Activated naive CD4-positive, alpha-beta T cell treated with anti-CD3 and anti-CD28 coated beads, Interleukin-2, amount 50 U/mL, for 24 hours (primary cell): ENCODE data around the gene NFS1.
"Not testable (repeated sequence)": the region's sequence is repeated elsewhere in the genome, so short reads cannot be mapped to it uniquely, and the experiment has no call there.

Experiments
- H3K27ac Mint-ChIP-seq: one replicate; pipeline ENCODE4 v1.8.0; 2021; ENCODE audit warnings: mild to moderate bottlenecking, mixed read lengths
- H3K27me3 Mint-ChIP-seq: one replicate; pipeline ENCODE4 v1.8.0; 2021; ENCODE audit warnings: mixed read lengths
- H3K36me3 Mint-ChIP-seq: one replicate; pipeline ENCODE4 v1.8.0; 2021; ENCODE audit warnings: mixed read lengths
- H3K4me1 Mint-ChIP-seq: one replicate; pipeline ENCODE4 v1.8.0; 2021; ENCODE audit warnings: mixed read lengths
- H3K4me3 Mint-ChIP-seq: one replicate; pipeline ENCODE4 v1.8.0; 2021; ENCODE audit warnings: mild to moderate bottlenecking, mixed read lengths
- H3K9me3 Mint-ChIP-seq: one replicate; pipeline ENCODE4 v1.8.0; 2021; ENCODE audit warnings: mixed read lengths

The NFS1 gene

DNA sequence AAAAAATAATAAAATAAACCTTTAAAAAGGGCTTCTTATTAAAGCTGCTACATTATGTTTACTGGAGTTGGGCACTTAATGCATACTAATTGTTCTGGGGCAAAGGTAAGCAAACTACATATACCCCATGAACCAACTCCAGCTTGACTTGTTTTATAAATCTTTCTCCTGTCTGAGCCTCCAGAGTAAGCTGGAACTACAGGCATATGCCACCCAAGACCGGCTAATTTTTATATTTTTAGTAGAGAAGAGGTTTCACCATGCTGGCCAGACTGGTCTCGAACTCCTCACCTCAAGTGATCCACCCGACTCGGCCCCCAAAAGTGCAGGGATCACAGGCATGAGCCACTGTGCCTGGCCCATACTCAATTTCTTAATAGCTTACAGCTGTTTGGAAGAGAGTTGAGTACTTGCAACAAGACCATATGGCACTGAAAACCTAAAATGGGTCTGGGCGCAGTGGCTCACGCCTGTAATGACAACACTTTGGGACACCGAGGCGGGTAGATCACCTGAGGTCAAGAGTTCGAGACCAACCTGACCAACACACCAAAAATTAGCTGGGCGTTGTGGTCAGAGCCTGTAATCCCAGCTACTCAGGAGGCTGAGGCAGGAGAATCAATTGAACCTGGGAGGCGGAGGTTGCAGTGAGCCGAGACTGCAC lies 20.0 kb upstream of the NFS1 start:
- Mint-ChIP-seq H3K4me1 (peaks cover 50% of the 10 kb centered on the region), H3K4me3 (no peak overlapping the region), H3K36me3 (peaks cover 17% of the 10 kb centered on the region), H3K27ac (no peak overlapping the region), H3K9me3 (no peaks in the 10 kb centered on the region), H3K27me3 (no peaks in the 10 kb centered on the region)

GRCh38 chr20:35718321-35718720 lies 19.2 kb upstream of the NFS1 start:
- not testable (repeated sequence) for H3K27me3 Mint-ChIP-seq, H3K4me3 Mint-ChIP-seq, H3K9me3 Mint-ChIP-seq
- H3K27ac Mint-ChIP-seq, result peak overlapping the region; percentile 88
- H3K4me1 Mint-ChIP-seq, result peaks cover 56% of the 10 kb centered on the region
- H3K36me3 Mint-ChIP-seq, result peaks cover 17% of the 10 kb centered on the region

DNA sequence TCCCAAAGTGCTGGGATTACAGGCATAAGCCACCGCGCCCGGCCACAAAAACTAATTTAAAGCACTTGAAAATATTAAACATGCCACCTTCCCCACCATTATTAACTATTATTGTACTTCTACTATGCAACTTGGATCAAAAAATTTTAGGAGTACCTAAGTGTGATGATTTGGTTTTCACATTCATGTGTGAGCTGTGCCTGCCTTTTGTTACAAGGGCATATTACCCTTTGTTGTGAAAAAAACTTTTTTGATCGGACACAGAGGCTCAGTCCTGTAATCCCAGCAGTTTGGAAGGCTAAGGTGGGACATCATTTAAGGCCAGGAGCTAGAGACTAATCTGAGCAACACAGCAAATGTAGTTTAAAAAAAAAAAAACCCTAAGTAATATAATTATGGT lies 17.2 kb upstream of the NFS1 start:
- Mint-ChIP-seq H3K27me3 (no peaks in the 10 kb centered on the region), H3K9me3 (no peaks in the 10 kb centered on the region), H3K36me3 (peaks cover 8% of the 10 kb centered on the region), H3K27ac (peak overlapping the region; percentile 41), H3K4me1 (peaks cover 58% of the 10 kb centered on the region), H3K4me3 (no peak overlapping the region)

DNA sequence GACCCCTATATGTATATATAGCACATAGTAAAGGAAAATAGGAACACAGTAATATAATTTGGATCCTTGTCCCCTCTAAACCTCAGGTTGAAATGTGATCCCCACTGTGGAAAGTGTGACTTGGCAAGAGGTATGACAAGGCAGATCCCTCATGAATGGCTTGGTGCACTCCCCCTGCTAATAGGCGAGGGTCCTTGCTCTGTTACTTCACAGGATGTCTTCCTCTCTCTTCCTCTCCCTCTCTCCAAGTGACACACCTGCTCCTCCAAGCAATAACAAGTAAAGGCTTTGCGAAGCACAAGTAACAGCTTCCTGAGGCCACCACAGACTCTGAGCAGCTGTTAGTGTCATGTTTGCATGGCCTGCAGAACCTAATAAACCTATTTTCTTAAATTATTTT lies 16.5 kb upstream of the NFS1 start:
- no peaks in the 10 kb centered on the region for H3K9me3 Mint-ChIP-seq
- H3K27ac Mint-ChIP-seq, result peak overlapping the region; percentile 70
- no peaks in the 10 kb centered on the region for H3K27me3 Mint-ChIP-seq
- peaks cover 10% of the 10 kb centered on the region for H3K36me3 Mint-ChIP-seq
- H3K4me3 Mint-ChIP-seq, result peak overlapping the region; percentile 15
- peaks cover 63% of the 10 kb centered on the region for H3K4me1 Mint-ChIP-seq

- Mint-ChIP-seq H3K9me3 (no peaks in the 10 kb centered on the region), H3K4me3 (no peak overlapping the region), H3K27ac (no peak overlapping the region), H3K4me1 (peaks cover 69% of the 10 kb centered on the region), H3K36me3 (peaks cover 11% of the 10 kb centered on the region), H3K27me3 (no peaks in the 10 kb centered on the region)
Observed at GRCh38 chr20:35714127-35714526, 15.0 kb upstream of the NFS1 start.

DNA sequence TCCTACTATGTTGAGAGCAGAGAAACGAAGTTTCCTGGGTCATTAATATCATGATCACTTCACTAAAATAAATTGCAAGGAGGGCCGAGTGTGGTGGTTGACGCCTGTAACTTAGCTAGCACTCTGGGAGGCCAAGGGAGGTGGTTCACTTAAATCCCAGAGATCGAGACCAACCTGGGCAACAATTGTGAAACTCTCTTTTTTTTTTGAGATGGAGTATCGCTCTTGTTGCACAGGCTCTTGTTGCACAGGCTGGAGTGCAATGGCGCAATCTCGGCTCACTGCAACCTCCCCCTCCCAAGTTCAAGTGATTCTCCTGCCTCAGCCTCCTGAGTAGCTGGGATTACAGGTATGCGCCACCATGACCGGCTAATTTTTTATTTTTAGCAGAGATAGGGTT lies 14.0 kb upstream of the NFS1 start:
- peaks cover 72% of the 10 kb centered on the region for H3K4me1 Mint-ChIP-seq
- not testable (repeated sequence) for H3K4me3 Mint-ChIP-seq, H3K9me3 Mint-ChIP-seq, H3K27me3 Mint-ChIP-seq
- peaks cover 11% of the 10 kb centered on the region for H3K36me3 Mint-ChIP-seq
- H3K27ac Mint-ChIP-seq, result peak overlapping the region; percentile 74

- Mint-ChIP-seq H3K4me1 (peaks cover 64% of the 10 kb centered on the region), H3K27me3 (no peaks in the 10 kb centered on the region), H3K27ac (peak overlapping the region; percentile 83), H3K36me3 (peaks cover 9% of the 10 kb centered on the region), H3K4me3 (peak overlapping the region; percentile 62), H3K9me3 (no peaks in the 10 kb centered on the region)
Observed at GRCh38 chr20:35711588-35712209, 12.5 kb upstream of the NFS1 start.

GRCh38 chr20:35710884-35711587 lies 11.9 kb upstream of the NFS1 start:
- Mint-ChIP-seq H3K27ac (peak overlapping the region; percentile 83), H3K36me3 (peaks cover 6% of the 10 kb centered on the region), H3K9me3 (no peaks in the 10 kb centered on the region), H3K4me3 (peak overlapping the region; percentile 62), H3K4me1 (peaks cover 60% of the 10 kb centered on the region), H3K27me3 (no peaks in the 10 kb centered on the region)

- Mint-ChIP-seq H3K9me3 (no peaks in the 10 kb centered on the region), H3K36me3 (peaks cover 3% of the 10 kb centered on the region), H3K27me3 (no peaks in the 10 kb centered on the region), H3K4me3 (no peak overlapping the region), H3K4me1 (peaks cover 52% of the 10 kb centered on the region), H3K27ac (no peak overlapping the region)
Observed at GRCh38 chr20:35710039-35710438, 10.9 kb upstream of the NFS1 start.

- Mint-ChIP-seq H3K36me3 (peaks cover 6% of the 10 kb centered on the region), H3K4me3 (no peak overlapping the region), H3K27ac (peak overlapping the region; percentile 79), H3K27me3 (no peaks in the 10 kb centered on the region), H3K9me3 (no peaks in the 10 kb centered on the region), H3K4me1 (peaks cover 54% of the 10 kb centered on the region)
Observed at GRCh38 chr20:35709259-35709658, 10.1 kb upstream of the NFS1 start.

DNA sequence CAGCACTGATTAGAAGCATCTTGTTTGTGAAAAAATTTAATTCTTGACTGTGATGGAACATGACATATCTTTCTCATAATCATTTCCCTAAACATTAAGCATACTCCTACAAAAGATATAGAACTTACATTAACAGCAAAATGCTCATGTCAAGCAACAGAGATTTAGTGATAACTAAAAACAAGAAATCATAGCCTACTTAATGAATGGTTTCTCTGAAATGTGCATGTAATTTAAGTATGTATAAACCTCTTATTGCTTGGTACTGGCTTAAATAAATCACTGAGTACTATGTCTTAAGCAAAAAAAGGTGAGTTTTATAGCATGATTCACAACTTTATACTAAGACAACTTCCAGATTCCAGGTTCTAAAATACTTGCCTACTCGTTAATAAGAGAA lies 9.3 kb upstream of the NFS1 start:
- Mint-ChIP-seq H3K9me3 (no peaks in the 10 kb centered on the region), H3K4me1 (peaks cover 52% of the 10 kb centered on the region), H3K36me3 (peaks cover 9% of the 10 kb centered on the region), H3K27ac (peak overlapping the region; percentile 79), H3K27me3 (no peaks in the 10 kb centered on the region), H3K4me3 (no peak overlapping the region)

DNA sequence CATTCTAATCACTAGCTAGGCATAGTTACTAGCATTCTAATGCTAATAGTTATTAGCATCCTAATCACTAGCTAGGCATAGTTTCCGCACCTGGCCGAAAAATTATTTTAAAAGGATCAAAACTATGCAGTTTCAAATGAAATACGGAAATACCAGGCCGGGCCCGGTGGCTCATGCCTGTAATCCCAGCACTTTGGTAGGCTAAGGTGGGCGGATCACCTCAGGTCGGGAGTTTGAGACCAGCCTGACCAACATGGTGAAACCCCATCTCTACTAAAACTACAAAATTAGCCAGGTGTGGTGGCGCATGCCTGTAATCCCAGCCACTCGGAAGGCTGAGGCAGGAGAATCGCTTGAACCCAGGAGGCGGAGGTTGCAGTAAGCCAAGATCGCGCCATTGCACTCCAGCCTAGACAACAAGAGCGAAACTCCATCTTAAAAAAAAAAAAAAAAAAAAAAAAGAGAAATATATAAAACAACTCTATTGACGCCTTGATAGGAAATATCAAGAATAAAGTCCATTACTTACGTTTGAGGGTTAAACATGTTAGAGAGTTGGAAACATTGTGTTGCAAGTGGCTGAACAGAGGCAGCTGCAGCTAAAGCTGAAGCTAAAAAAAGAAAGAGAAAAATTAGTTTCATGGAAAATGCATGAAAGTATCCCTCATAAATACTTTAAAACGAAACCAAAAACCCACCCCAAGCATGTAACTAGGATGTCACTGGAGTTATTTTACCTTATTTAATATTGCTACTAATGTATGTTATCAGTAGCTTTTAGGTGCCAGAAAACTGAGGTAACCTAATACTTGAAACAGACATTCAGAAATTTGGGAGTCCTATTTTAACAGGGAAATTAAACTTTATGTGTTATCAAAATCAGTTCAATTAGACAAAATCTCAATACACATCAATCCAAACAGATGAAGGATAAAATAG lies 7.7 kb upstream of the NFS1 start:
- not testable (repeated sequence) for H3K4me3 Mint-ChIP-seq, H3K27me3 Mint-ChIP-seq, H3K9me3 Mint-ChIP-seq
- Mint-ChIP-seq H3K36me3 (peaks cover 11% of the 10 kb centered on the region), H3K27ac (peak overlapping the region; percentile 55), H3K4me1 (peaks cover 52% of the 10 kb centered on the region)

- not testable (repeated sequence) for H3K27ac Mint-ChIP-seq, H3K9me3 Mint-ChIP-seq, H3K27me3 Mint-ChIP-seq, H3K4me3 Mint-ChIP-seq
- Mint-ChIP-seq H3K4me1 (peaks cover 46% of the 10 kb centered on the region), H3K36me3 (peaks cover 12% of the 10 kb centered on the region)
Observed at GRCh38 chr20:35705894-35706293, 6.7 kb upstream of the NFS1 start.

GRCh38 chr20:35704514-35705261 lies 5.5 kb upstream of the NFS1 start:
- Mint-ChIP-seq H3K36me3 (peaks cover 11% of the 10 kb centered on the region), H3K4me3 (no peak overlapping the region)

More at GRCh38 chr20:35704514-35705261, 5.5 kb upstream of the NFS1 start:
- H3K27me3 Mint-ChIP-seq, result no peaks in the 10 kb centered on the region
- H3K4me1 Mint-ChIP-seq, result peaks cover 46% of the 10 kb centered on the region
- H3K9me3 Mint-ChIP-seq, result no peaks in the 10 kb centered on the region
- peak overlapping the region; percentile 21 for H3K27ac Mint-ChIP-seq
